GM12878 (cell line): ENCODE data around the gene PON1. TPM values are rescaled to one million over a fixed set of nuclear protein-coding genes. Genes with fewer than 3 reads are reported as not detected.

Source experiments
- ATAC-seq: fragments of 200-7000 bp; cut with Tn5 transposase; 3 replicates; pipeline ENCODE4 v1.9.1; 2020; ENCODE audit warnings: mild to moderate bottlenecking, moderate library complexity
- BruUV-seq: library from RNA; stranded (reverse); fragments of 400-500 nt; replicated peaks from 2 replicates; lab custom pipeline; 2021; lab: Mats Ljungman, UMichigan
- CTCF ChIA-PET: fragments of 300-600 bp; sonication (Branson Sonifier 250); formaldehyde crosslinking; extraction: SDS; loops from one replicate; lab custom pipeline; 2021; ENCODE audit warnings: inconsistent platforms; lab: Yijun Ruan, JAX
- POLR2A ChIA-PET: fragments of 350-600 bp; formaldehyde crosslinking; extraction: SDS; loops from one replicate; lab custom pipeline; 2021; ENCODE audit warnings: inconsistent platforms; lab: Charles Lee
- RAD21 ChIA-PET: fragments of 300-600 bp; sonication (Branson Sonifier 250); formaldehyde crosslinking; loops from one replicate; lab custom pipeline; 2023; ENCODE audit warnings: antibody characterized with exemption; ENCODE audit not compliant: unreplicated experiment; lab: Charles Lee
- SMC1A ChIA-PET: fragments of 300-600 bp; sonication (Branson Sonifier 250); formaldehyde crosslinking; loops from one replicate; lab custom pipeline; 2023; ENCODE audit not compliant: unreplicated experiment, uncharacterized antibody; lab: Charles Lee
- DNase-seq: peaks from one replicate; pipeline ENCODE4 v3.0.0-alpha.2; 2011; ENCODE audit warnings: low read depth, low spot score
- FAIRE-seq: peaks from 3 replicates; lab custom pipeline; 2011; peaks lifted over from hg19 to GRCh38; lab: Jason Lieb, UNC
- H2AFZ ChIP-seq: 2 replicates; pipeline ENCODE4 v1.6.0; 2011; ENCODE audit warnings: low read depth, low read length, control low read depth; ENCODE audit not compliant: control insufficient read depth
- H3K27ac ChIP-seq: 2 replicates; pipeline ENCODE4 v1.5.1; 2011; ENCODE audit warnings: control low read depth; ENCODE audit not compliant: control insufficient read depth, insufficient read depth
- H3K27me3 ChIP-seq, 2 experiments: replicated peaks in 1 of 2; 2 replicates each; pipeline versions ENCODE4 v1.6.0 to v1.6.1; 2011; ENCODE audit warnings: low read length in 1 of 2; ENCODE audit not compliant: control insufficient read depth in 2 of 2, insufficient read depth in 2 of 2
- H3K36me3 ChIP-seq, 2 experiments: 2 replicates each; pipeline ENCODE4 v1.5.1; 2011; ENCODE audit warnings: low read length in 1 of 2; ENCODE audit not compliant: control insufficient read depth in 2 of 2, insufficient read depth in 2 of 2
- H3K4me1 ChIP-seq: 2 replicates; pipeline ENCODE4 v1.6.1; 2011; ENCODE audit warnings: mild to moderate bottlenecking, low read length, moderate library complexity, mixed read lengths; ENCODE audit not compliant: control insufficient read depth, insufficient read depth
- H3K4me2 ChIP-seq: 2 replicates; pipeline ENCODE4 v1.6.0; 2011; ENCODE audit warnings: control low read depth; ENCODE audit not compliant: control insufficient read depth, insufficient read depth
- H3K4me3 ChIP-seq: fragments of 200-600 bp; sonication (generic); 2 replicates; pipeline ENCODE4 v1.5.1; 2016
- H3K79me2 ChIP-seq: 2 replicates; pipeline ENCODE4 v1.6.0; 2011; ENCODE audit warnings: low read length; ENCODE audit not compliant: control insufficient read depth, insufficient read depth
- H3K9ac ChIP-seq: 2 replicates; pipeline ENCODE4 v1.8.0; 2011; ENCODE audit warnings: low read length, control low read depth, mixed read lengths; ENCODE audit not compliant: control insufficient read depth, insufficient read depth
- H3K9me3 ChIP-seq: replicated peaks from 3 replicates; pipeline ENCODE4 v1.5.1; 2011; ENCODE audit warnings: mild to moderate bottlenecking, low read length; ENCODE audit not compliant: control insufficient read depth, insufficient read depth
- H4K20me1 ChIP-seq: 2 replicates; pipeline ENCODE4 v1.6.0; 2011; ENCODE audit not compliant: control insufficient read depth, insufficient read depth
- BMI1 ChIP-seq: fragments of 450-650 bp; IDR thresholded peaks from 2 replicates; pipeline ENCODE4 v1.6.1; 2016; ENCODE audit warnings: mild to moderate bottlenecking, moderate library complexity, borderline replicate concordance
- CREM ChIP-seq: IDR thresholded peaks from 2 replicates; pipeline ENCODE4 v1.6.1; 2014; ENCODE audit warnings: antibody characterized with exemption, low read depth
- E2F8 ChIP-seq: fragments of 450-650 bp; IDR thresholded peaks from 2 replicates; pipeline ENCODE4 v1.6.1; 2018; ENCODE audit warnings: mild to moderate bottlenecking, low read depth, moderate library complexity; ENCODE audit not compliant: partially characterized antibody
- EP300 ChIP-seq, 2 experiments: fragments of 150-350 bp in 1 of 2; IDR thresholded peaks; 2 replicates each; pipeline ENCODE4 v1.6.1; 2011 to 2012; ENCODE audit warnings: low read depth in 2 of 2, low read length in 2 of 2, borderline replicate concordance in 1 of 2, improper control_type of control experiment in 1 of 2, inconsistent platforms in 1 of 2; ENCODE audit not compliant: control insufficient read depth in 1 of 2
- IRF5 ChIP-seq: fragments of 450-650 bp; IDR thresholded peaks from 2 replicates; pipeline ENCODE4 v1.6.1; 2017; ENCODE audit warnings: borderline replicate concordance
- RAD51 ChIP-seq: fragments of 450-650 bp; IDR thresholded peaks from 2 replicates; pipeline ENCODE4 v1.6.1; 2016; ENCODE audit warnings: moderate library complexity, mild to moderate bottlenecking, inconsistent platforms
- SMAD5 ChIP-seq: IDR thresholded peaks from 2 replicates; pipeline ENCODE4 v1.6.1; 2016; ENCODE audit warnings: antibody characterized with exemption, low read depth
- SPI1 ChIP-seq: IDR thresholded peaks from 2 replicates; pipeline ENCODE4 v1.6.1; 2011; ENCODE audit warnings: low read depth, mild to moderate bottlenecking, low read length, moderate library complexity, borderline replicate concordance; ENCODE audit not compliant: insufficient read depth
- WGBS: methylation state at CpG from one replicate; pipeline ENCODE4 v1.1.6; 2016; ENCODE audit warnings: low lambda C conversion rate; ENCODE audit not compliant: insufficient replicate concordance, insufficient coverage; ENCODE audit errors: missing lambda C conversion rate; 5-methylcytosine and 5-hydroxymethylcytosine counted together
- in situ Hi-C: fragments of 300-500 bp; cut with MboI; formaldehyde crosslinking; loops from 9 replicates; pipeline ENCODE4 v1.14.3; 2018; ENCODE audit warnings: mixed read lengths
- intact Hi-C: fragments of 100-400 bp; cut with micrococcal nuclease; formaldehyde crosslinking; loops from one replicate; pipeline ENCODE4 v1.14.2; 2022; ENCODE audit not compliant: unreplicated experiment
- polyA plus RNA-seq, 11 experiments: library from polyadenylated mRNA; depleted of rRNA in 4 of 11; unstranded in 6 of 11; stranded (reverse) in 5 of 11; fragments of >200 nt; fragmentation: Nextera tagmentation in 4 of 11; fragmentation: Illumina TruSeq in 1 of 11; extraction: Ambion mirVana in 4 of 11; extraction: Trizol in 1 of 11; gene quantifications; 1 replicate in 1 of 11; 2 replicates in 10 of 11; pipeline versions ENCODE4 v1.2.1 to v1.2.3, GENCODE V29; 2011 to 2016; ENCODE audit warnings: inconsistent platforms in 2 of 11, missing spikeins in 2 of 11, low read depth in 1 of 11
- total RNA-seq, 4 experiments: library from RNA; depleted of rRNA in 3 of 4; stranded (reverse); fragments of >200 nt in 3 of 4; fragmentation: Illumina TruSeq in 1 of 4; extraction: Trizol in 1 of 4; gene quantifications; 2 replicates each; pipeline versions ENCODE4 v1.2.1 to v1.2.3, GENCODE V29; 2013 to 2021
- TF ChIP-seq, protein P1 (sequence below): fragments of 450-650 bp; IDR thresholded peaks from 2 replicates; pipeline ENCODE4 v1.6.1; 2017; ENCODE audit warnings: mild to moderate bottlenecking, low read depth, inconsistent platforms; ENCODE audit not compliant: poor library complexity, severe bottlenecking

The PON1 gene
- total and polyA plus RNA-seq, 10 of the 15 experiments (the other 5 are each of a cell fraction or from before 2014, with no cell fraction given) = 0.10 to 0.26 (median 0.23) TPM; not detected in 4

DNA sequence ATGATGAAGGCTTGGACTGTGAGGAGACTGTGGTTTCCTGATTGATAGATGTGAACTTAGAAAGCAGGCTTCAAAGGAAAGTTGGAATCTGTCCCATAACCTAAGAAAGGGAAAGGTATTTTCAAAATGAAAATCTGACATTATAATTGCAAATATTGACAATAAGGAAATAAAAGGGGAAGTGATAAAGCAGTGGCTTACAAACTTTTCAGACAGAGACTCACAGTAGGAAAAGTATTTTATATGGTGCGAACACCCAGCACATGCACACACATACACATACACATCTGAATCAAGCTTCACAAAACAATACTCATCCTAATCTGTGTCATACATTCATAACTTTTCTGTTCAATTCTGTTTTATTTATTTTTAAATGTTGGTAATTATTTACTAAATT, 4.8 kb downstream of the PON1 start:
- 0 out of 3 replicates have a peak, but pooled peaks have one; percentile 31 for ATAC-seq
- no peak overlapping the region for H3K4me3 ChIP-seq
- TF ChIP-seq SPI1 = peak; percentile 59; the same call in 1 of the 2 replicates
- TF ChIP-seq EP300 (IDR thresholded peaks at IDR 0.05; ENCODE audit: borderline replicate concordance in 1 of 2, control insufficient read depth in 1 of 2, low read depth in 2 of 2, low read length in 2 of 2) = no peak
- TF ChIP-seq, all 136 proteins: peak for 1
- Histone ChIP-seq H3K79me2 (no peaks in the 10 kb centered on the region), H3K4me2 (no peak overlapping the region), H4K20me1 (no peaks in the 10 kb centered on the region), H3K4me1 (no peaks in the 10 kb centered on the region), H3K9me3 (no peaks in the 10 kb centered on the region), H3K36me3 (no peaks in the 10 kb centered on the region), H2AFZ (no peak overlapping the region), H3K27ac (no peak overlapping the region), H3K27me3 (no peaks in the 10 kb centered on the region), H3K9ac (no peak overlapping the region)
- SMC1A ChIA-PET = interaction anchor here (0.7 to 1.4 kb wide), 3 partner anchors 74 to 157 kb away, joined by 3 read pairs; no protein-coding TSS in a partner anchor
- POLR2A ChIA-PET = no interaction called here
- BruUV-seq = no TSS peak
- WGBS = 100% methylated on average over 1 of the region's 1 CpG
- CTCF ChIA-PET = interaction anchor here (1.5 kb wide), 1 partner anchor 9 kb away, joined by 4 read pairs; no protein-coding TSS in a partner anchor
- intact Hi-C loops = loop anchor here (5.0 kb wide), 1 partner anchor 158 kb away; no protein-coding TSS in a partner anchor
- in situ Hi-C loops = no loop called here
- RAD21 ChIA-PET = no interaction called here
- DNase-seq (no peak), FAIRE-seq (no peak)

GRCh38 chr7:95318501-95319100, 5.7 kb downstream of the PON1 start:
- 80% methylated on average over 8 of the region's 8 CpGs for WGBS
- Histone ChIP-seq H3K36me3 (no peaks in the 10 kb centered on the region), H3K79me2 (no peaks in the 10 kb centered on the region), H3K27ac (no peak overlapping the region), H2AFZ (no peak overlapping the region), H3K4me1 (no peaks in the 10 kb centered on the region), H3K9ac (no peak overlapping the region), H3K9me3 (no peaks in the 10 kb centered on the region), H3K27me3 (no peaks in the 10 kb centered on the region), H3K4me3 (no peak overlapping the region), H4K20me1 (no peaks in the 10 kb centered on the region), H3K4me2 (no peak overlapping the region)
- SMC1A ChIA-PET = no interaction called here
- POLR2A ChIA-PET = interaction anchor here (0.6 kb wide), 2 partner anchors 203 to 229 kb away, joined by 3 to 8 read pairs; no protein-coding TSS in a partner anchor
- in situ Hi-C loops = no loop called here
- intact Hi-C loops = loop anchor here (5.0 kb wide), 1 partner anchor 159 kb away; no protein-coding TSS in a partner anchor
- CTCF ChIA-PET = no interaction called here
- no peak for DNase-seq
- RAD21 ChIA-PET = no interaction called here
- BruUV-seq = no TSS peak
- no peak for FAIRE-seq
- ATAC-seq = no peak
- TF ChIP-seq CREM = no peak
- TF ChIP-seq RAD51 = no peak
- no peak for TF ChIP-seq SMAD5
- TF ChIP-seq BMI1 = no peak
- TF ChIP-seq, protein P1, sequence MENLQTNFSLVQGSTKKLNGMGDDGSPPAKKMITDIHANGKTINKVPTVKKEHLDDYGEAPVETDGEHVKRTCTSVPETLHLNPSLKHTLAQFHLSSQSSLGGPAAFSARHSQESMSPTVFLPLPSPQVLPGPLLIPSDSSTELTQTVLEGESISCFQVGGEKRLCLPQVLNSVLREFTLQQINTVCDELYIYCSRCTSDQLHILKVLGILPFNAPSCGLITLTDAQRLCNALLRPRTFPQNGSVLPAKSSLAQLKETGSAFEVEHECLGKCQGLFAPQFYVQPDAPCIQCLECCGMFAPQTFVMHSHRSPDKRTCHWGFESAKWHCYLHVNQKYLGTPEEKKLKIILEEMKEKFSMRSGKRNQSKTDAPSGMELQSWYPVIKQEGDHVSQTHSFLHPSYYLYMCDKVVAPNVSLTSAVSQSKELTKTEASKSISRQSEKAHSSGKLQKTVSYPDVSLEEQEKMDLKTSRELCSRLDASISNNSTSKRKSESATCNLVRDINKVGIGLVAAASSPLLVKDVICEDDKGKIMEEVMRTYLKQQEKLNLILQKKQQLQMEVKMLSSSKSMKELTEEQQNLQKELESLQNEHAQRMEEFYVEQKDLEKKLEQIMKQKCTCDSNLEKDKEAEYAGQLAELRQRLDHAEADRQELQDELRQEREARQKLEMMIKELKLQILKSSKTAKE = no peak
- TF ChIP-seq IRF5 = no peak
- TF ChIP-seq E2F8 = no peak
